ENCODE data around the gene TRMO.
A peak's percentile ranks its signal among the peaks of the same experiment; 100 is the strongest.
"Not testable (repeated sequence)": the region's sequence is repeated elsewhere in the genome, so short reads cannot be mapped to it uniquely, and the experiment has no call there.

The TRMO gene

DNA sequence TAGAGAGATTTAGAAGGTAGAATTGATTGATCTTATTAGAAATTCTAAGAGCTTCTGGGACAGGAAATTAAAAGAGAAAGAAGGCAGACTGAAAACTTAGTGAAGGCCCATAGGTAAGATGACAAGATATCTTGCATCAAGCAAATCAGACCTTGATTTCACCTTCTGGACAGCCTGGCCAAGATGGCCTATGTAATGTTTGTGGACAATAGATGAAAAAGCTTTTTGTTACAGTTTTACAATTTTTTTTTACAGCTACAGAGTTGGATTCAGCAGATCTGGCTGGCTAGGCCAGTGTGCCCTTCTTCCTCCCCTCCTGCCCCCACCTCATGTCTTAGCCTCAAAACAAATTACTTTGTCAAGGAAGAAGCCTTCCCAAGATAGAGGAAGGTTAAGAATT lies 37.3 kb upstream of the TRMO start:
- H3K4me1 ChIP-seq (ENCODE audit: insufficient read depth, poor library complexity, severe bottlenecking): no peaks in the 10 kb centered on the region
- H3K36me3 ChIP-seq (ENCODE audit: low read depth): no peaks in the 10 kb centered on the region
- no peak overlapping the region for H3K4me3 ChIP-seq (ENCODE audit: severe bottlenecking)
- H3K9me3 ChIP-seq (ENCODE audit: severe bottlenecking): no peaks in the 10 kb centered on the region
- H3K27me3 ChIP-seq (ENCODE audit: insufficient read depth, poor library complexity, severe bottlenecking): no peaks in the 10 kb centered on the region
- TF ChIP-seq, protein P1, sequence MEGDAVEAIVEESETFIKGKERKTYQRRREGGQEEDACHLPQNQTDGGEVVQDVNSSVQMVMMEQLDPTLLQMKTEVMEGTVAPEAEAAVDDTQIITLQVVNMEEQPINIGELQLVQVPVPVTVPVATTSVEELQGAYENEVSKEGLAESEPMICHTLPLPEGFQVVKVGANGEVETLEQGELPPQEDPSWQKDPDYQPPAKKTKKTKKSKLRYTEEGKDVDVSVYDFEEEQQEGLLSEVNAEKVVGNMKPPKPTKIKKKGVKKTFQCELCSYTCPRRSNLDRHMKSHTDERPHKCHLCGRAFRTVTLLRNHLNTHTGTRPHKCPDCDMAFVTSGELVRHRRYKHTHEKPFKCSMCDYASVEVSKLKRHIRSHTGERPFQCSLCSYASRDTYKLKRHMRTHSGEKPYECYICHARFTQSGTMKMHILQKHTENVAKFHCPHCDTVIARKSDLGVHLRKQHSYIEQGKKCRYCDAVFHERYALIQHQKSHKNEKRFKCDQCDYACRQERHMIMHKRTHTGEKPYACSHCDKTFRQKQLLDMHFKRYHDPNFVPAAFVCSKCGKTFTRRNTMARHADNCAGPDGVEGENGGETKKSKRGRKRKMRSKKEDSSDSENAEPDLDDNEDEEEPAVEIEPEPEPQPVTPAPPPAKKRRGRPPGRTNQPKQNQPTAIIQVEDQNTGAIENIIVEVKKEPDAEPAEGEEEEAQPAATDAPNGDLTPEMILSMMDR (IDR thresholded peaks at IDR 0.05; ENCODE audit: poor library complexity, severe bottlenecking): no peak
- DNase-seq (ENCODE audit: low spot score) (no peak), ATAC-seq (ENCODE audit: low read depth) (no peak)
- H3K27ac ChIP-seq (ENCODE audit: poor library complexity, severe bottlenecking): no peak overlapping the region

DNA sequence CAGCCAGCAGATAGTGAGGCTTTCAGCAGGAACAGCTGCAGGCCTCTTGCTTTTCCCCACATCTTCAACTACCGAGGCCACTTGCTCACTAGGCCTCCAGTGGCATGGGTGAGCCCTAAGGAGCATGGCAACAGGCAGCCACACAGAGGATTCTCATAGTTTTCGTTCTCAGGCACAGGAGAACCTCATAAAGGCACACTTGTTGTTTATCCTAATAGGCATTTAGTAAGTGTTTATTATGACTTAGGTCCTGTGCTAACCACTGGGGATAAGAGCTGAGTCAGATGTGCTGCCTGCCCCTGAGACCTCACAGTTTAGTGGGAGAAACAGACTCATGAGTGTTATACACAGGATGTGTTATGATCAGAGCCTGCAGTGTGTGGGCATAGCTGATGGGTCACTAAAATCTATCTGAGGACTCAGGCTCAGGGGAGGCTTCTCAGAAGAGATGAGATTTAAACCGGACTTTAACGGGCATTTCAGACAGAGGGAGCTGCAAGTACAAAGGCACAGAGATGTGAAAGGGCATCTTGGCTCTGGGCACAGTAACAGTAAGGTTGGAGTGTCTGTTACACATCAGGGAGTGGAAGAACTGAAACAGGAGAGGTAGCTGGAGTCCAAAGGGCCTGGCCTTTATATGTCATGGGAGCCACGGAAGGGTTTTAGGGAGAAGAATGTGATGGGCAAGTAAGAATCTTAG lies 36.7 kb upstream of the TRMO start:
- H3K9me3 ChIP-seq (ENCODE audit: severe bottlenecking): no peaks in the 10 kb centered on the region
- no peaks in the 10 kb centered on the region for H3K27me3 ChIP-seq (ENCODE audit: insufficient read depth, poor library complexity, severe bottlenecking)
- no peak overlapping the region for H3K4me3 ChIP-seq (ENCODE audit: severe bottlenecking)
- H3K36me3 ChIP-seq (ENCODE audit: low read depth): no peaks in the 10 kb centered on the region
- TF ChIP-seq, protein P1 (IDR thresholded peaks at IDR 0.05; ENCODE audit: poor library complexity, severe bottlenecking): no peak
- ATAC-seq (ENCODE audit: low read depth) (no peak), DNase-seq (ENCODE audit: low spot score) (no peak)
- H3K4me1 ChIP-seq (ENCODE audit: insufficient read depth, poor library complexity, severe bottlenecking): no peaks in the 10 kb centered on the region
- H3K27ac ChIP-seq (ENCODE audit: poor library complexity, severe bottlenecking): no peak overlapping the region

DNA sequence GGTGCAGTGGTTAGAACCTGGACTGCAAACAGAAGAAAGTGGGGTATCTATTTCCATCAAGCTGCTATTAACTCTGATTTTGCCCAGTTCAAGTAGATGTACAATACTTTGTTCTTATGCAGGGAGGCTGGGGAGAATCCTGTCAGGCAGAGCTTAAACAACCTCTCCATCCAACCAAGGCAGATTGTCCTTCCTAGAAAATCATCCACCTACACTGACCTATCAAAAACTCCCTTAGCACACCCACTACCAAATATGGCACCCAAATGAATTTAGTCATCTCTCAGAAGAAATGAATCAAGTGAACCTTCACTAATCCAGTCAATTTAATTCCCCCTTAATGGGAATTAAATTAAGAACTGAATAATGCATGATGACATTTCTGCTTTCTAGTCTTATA lies 34.0 kb upstream of the TRMO start:
- Histone ChIP-seq H3K4me3 (ENCODE audit: severe bottlenecking) (no peak overlapping the region), H3K4me1 (ENCODE audit: insufficient read depth, poor library complexity, severe bottlenecking) (no peaks in the 10 kb centered on the region), H3K9me3 (ENCODE audit: severe bottlenecking) (no peaks in the 10 kb centered on the region), H3K27me3 (ENCODE audit: insufficient read depth, poor library complexity, severe bottlenecking) (no peaks in the 10 kb centered on the region), H3K36me3 (ENCODE audit: low read depth) (no peaks in the 10 kb centered on the region), H3K27ac (ENCODE audit: poor library complexity, severe bottlenecking) (no peak overlapping the region)
- ATAC-seq (ENCODE audit: low read depth): no peak
- TF ChIP-seq, protein P1 (IDR thresholded peaks at IDR 0.05; ENCODE audit: poor library complexity, severe bottlenecking): no peak
- no peak for DNase-seq (ENCODE audit: low spot score)

DNA sequence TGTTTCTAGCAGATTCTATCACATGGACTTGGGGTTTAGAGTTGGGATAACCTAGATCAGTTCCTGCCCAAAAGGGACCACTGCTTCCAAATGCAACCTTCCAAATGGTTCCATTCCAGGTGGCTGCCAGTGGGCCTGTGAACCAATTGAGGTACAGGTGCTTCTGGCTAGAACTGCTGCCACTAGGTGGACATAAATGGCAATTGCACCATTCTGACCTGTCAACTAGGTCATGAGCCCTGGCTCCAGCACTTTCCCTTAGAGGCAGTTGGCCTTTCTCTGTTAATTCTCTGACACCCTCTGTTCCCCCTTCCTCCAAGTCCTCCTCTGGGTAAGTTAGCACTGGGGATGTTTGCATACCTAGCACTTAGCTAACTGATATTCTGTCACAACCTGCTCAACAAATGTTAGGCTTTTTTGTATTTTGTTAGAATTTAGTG lies 32.3 kb upstream of the TRMO start:
- TF ChIP-seq, protein P1 (IDR thresholded peaks at IDR 0.05; ENCODE audit: poor library complexity, severe bottlenecking): peak; percentile 70
- no peaks in the 10 kb centered on the region for H3K9me3 ChIP-seq (ENCODE audit: severe bottlenecking)
- no peaks in the 10 kb centered on the region for H3K27me3 ChIP-seq (ENCODE audit: insufficient read depth, poor library complexity, severe bottlenecking)
- ATAC-seq (ENCODE audit: low read depth): peak; percentile 78
- H3K4me1 ChIP-seq (ENCODE audit: insufficient read depth, poor library complexity, severe bottlenecking): no peaks in the 10 kb centered on the region
- no peaks in the 10 kb centered on the region for H3K36me3 ChIP-seq (ENCODE audit: low read depth)
- no peak for DNase-seq (ENCODE audit: low spot score)
- H3K27ac ChIP-seq (ENCODE audit: poor library complexity, severe bottlenecking): no peak overlapping the region
- no peak overlapping the region for H3K4me3 ChIP-seq (ENCODE audit: severe bottlenecking)

DNA sequence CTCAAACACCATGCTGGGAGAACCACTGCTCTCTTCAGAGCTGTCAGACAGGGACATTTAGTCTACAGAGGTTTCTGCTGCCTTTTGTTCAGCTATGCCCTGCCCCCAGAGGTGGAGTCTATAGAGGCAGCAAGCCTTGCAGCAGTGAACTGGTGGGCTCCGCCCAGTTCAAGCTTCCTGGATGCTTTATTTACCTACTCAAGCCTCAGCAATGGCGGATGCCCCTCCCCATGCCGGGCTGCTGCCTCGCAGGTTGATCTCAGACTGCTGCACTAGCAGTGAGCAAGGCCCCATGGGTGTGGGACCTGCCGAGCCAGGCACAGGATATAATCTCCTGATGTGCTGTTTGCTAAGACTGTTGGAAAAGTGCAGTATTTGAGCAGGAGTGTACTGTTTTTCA lies 28.6 kb upstream of the TRMO start:
- ATAC-seq (ENCODE audit: low read depth); DNase-seq (ENCODE audit: low spot score); H3K27me3 ChIP-seq (ENCODE audit: insufficient read depth, poor library complexity, severe bottlenecking); H3K27ac ChIP-seq (ENCODE audit: poor library complexity, severe bottlenecking); H3K36me3 ChIP-seq (ENCODE audit: low read depth); H3K4me3 ChIP-seq (ENCODE audit: severe bottlenecking); H3K4me1 ChIP-seq (ENCODE audit: insufficient read depth, poor library complexity, severe bottlenecking); H3K9me3 ChIP-seq (ENCODE audit: severe bottlenecking): not testable (repeated sequence)

DNA sequence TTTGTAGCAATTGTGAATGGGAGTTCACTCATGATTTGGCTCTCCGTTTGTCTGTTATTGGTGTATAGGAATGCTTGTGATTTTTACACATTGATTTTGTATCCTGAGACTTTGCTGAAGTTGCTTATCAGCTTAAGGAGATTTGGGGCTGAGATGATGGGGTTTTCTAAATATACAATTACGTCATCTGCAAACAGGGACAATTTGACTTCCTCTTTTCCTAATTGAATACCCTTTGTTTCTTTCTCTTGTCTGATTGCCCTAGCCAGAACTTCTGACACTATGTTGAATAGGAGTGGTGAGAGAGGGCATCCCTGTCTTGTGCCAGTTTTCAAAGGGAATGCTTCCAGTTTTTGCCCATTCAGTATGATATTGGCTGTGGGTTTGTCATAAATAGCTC lies 24.8 kb upstream of the TRMO start:
- not testable (repeated sequence) for H3K4me3 ChIP-seq (ENCODE audit: severe bottlenecking); ATAC-seq (ENCODE audit: low read depth); DNase-seq (ENCODE audit: low spot score); H3K4me1 ChIP-seq (ENCODE audit: insufficient read depth, poor library complexity, severe bottlenecking); H3K9me3 ChIP-seq (ENCODE audit: severe bottlenecking); H3K27ac ChIP-seq (ENCODE audit: poor library complexity, severe bottlenecking); H3K36me3 ChIP-seq (ENCODE audit: low read depth)
- H3K27me3 ChIP-seq (ENCODE audit: insufficient read depth, poor library complexity, severe bottlenecking): peaks cover 15% of the 10 kb centered on the region

DNA sequence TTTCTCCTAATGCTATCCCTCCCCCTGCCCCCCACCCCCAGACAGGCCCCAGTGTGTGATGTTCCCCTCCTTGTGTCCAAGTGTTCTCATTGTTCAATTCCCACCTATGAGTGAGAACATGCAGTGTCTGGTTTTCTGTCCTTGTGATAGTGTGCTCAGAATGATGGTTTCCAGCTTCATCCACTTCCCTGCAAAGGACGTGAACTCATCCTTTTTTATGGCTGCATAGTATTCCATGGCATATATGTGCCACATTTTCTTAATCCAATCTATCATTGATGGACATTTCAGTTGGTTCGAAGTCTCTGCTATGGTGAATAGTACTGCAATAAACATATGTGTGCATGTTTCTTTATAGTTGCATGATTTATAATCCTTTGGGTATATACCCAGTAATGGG lies 23.2 kb upstream of the TRMO start:
- not testable (repeated sequence) for H3K9me3 ChIP-seq (ENCODE audit: severe bottlenecking); H3K4me3 ChIP-seq (ENCODE audit: severe bottlenecking); H3K4me1 ChIP-seq (ENCODE audit: insufficient read depth, poor library complexity, severe bottlenecking); H3K36me3 ChIP-seq (ENCODE audit: low read depth); H3K27ac ChIP-seq (ENCODE audit: poor library complexity, severe bottlenecking); DNase-seq (ENCODE audit: low spot score); ATAC-seq (ENCODE audit: low read depth)
- peaks cover 15% of the 10 kb centered on the region for H3K27me3 ChIP-seq (ENCODE audit: insufficient read depth, poor library complexity, severe bottlenecking)
